Measurements from ENCODE around the gene NHEJ1.

DNA sequence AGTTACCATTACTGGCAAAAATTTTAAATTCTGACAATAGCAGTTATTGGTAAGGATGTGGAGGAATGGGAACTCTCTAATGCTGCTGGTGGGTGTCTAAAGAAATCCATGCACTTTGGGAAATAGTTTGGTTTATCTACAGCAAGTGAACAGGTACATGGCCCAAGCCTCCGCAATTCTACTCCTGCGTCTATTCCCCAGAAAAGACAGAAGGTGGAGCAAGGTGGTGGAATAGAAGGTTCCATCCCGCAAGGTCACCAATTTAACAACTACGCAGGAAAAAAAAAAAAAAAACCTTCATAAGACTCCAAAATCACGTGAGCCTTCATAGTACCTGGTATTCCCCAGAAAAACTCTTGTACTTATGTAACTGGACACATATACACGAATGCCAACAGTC, 125.8 kb downstream of the NHEJ1 start:
- TF ChIP-seq, protein P1, sequence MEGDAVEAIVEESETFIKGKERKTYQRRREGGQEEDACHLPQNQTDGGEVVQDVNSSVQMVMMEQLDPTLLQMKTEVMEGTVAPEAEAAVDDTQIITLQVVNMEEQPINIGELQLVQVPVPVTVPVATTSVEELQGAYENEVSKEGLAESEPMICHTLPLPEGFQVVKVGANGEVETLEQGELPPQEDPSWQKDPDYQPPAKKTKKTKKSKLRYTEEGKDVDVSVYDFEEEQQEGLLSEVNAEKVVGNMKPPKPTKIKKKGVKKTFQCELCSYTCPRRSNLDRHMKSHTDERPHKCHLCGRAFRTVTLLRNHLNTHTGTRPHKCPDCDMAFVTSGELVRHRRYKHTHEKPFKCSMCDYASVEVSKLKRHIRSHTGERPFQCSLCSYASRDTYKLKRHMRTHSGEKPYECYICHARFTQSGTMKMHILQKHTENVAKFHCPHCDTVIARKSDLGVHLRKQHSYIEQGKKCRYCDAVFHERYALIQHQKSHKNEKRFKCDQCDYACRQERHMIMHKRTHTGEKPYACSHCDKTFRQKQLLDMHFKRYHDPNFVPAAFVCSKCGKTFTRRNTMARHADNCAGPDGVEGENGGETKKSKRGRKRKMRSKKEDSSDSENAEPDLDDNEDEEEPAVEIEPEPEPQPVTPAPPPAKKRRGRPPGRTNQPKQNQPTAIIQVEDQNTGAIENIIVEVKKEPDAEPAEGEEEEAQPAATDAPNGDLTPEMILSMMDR (IDR thresholded peaks at IDR 0.05): no peak
- TF ChIP-seq POLR2A (IDR thresholded peaks at IDR 0.05): no peak
